ENCODE measurements around the gene KRTAP29-1.
"Not testable (repeated sequence)": the region's sequence is repeated elsewhere in the genome, so short reads cannot be mapped to it uniquely, and the experiment has no call there.

Gene KRTAP29-1

DNA sequence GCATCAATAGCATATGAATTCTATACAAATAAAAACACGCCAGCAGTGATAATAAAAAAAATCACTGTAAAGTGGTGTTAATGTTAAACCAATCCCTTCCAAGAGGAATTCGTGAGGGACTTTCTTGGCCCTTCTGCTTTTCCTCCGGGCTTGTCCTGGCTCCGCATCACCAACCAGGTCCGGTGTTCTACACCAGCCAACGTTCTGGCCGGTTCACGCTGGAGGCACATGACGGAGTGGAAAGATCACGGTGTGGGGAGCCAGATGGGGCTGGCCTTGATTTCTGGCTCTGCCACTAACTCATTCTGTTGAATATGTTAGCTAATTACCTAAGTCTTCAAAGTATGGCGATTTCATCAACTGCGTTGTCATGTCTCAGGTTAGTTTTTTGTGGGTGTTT is 1.4 kb upstream of the KRTAP29-1 start:
- DNase-seq (ENCODE audit: extremely low spot score, insufficient read length, low read depth) (no peak), FAIRE-seq (no peak)

DNA sequence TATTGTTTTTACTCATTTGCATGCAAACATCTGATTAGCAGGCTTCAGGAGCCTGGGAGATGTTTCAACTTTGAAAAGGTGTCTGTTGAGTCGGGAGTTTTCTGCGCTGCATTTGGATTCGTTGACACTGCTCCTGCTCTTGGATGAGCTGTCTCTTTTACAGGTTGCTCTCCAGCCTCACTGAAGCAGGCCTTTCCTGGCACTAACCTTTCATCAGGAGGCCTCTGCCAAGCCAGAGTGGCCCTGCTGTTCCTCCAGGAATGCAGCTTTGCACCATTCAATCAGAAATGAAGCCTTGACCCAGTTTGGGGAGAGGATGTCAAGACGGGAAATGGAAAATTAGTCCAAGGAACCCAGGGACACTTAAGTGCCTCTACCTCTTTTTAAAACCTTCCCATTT is 330 bp upstream of the KRTAP29-1 start:
- FAIRE-seq: no peak
- DNase-seq (ENCODE audit: extremely low spot score, insufficient read length, low read depth): no peak

DNA sequence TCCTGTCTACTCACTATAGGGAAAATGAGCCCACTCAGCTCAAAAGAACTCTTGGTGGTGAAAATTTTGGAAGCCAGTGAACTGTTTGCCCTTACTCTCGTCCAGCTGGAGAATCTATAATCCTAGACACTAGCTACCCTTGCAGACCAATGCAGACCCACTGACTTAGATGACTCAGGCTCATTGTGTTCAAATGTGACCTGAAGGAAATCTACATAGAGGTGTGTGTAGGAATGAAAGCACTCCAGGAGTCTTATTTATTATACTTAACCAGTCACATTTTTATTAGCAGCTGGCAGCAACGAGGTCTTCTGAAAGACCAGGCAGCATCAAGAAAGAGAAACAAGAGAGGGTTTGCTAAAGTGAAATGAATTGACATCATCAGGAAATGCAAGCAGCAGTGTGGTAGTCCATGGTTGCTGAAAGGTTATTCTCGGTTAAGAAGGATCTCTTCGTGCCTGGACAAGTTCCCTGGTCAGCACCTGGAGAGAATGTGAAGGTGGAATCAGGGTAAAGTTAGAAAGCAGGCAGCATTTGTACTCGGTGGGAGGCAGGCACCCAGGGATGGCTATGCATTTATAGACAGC is 1.4 kb downstream of the KRTAP29-1 start:
- FAIRE-seq (no peak), DNase-seq (ENCODE audit: extremely low spot score, insufficient read length, low read depth) (no peak)

DNA sequence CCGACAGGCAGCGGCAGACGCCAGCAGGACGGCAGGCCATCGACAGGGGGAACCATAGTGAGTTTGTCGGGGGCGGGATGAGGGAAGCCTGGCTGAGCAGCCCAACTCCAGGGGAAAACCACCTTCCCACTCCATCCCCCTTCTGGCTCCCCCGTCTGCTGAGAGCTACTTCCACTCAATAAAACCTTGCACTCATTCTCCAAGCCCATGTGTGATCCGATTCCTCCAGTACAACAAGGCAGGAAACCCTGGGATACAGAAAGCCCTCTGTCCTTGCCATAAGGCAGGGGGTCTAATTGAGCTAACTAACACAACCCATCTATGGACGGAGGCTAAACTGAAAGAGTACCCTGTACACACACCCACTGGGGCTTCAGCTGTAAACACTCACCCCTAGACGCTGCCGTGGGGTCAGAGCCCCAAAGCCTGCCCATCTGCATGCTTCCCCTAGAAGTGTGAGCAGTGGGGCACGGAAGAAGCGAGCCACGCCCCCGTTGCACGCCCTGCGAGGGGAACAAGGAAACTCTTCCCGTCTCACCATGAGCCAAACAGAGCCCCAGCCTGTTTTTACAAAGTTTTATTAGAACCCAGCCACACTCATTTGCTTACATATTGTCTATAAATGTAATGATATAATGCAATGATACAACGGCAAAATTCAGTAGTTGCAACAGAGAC is 4.1 kb downstream of the KRTAP29-1 start:
- no peak for DNase-seq (ENCODE audit: extremely low spot score, insufficient read length, low read depth)
- FAIRE-seq: no peak

DNA sequence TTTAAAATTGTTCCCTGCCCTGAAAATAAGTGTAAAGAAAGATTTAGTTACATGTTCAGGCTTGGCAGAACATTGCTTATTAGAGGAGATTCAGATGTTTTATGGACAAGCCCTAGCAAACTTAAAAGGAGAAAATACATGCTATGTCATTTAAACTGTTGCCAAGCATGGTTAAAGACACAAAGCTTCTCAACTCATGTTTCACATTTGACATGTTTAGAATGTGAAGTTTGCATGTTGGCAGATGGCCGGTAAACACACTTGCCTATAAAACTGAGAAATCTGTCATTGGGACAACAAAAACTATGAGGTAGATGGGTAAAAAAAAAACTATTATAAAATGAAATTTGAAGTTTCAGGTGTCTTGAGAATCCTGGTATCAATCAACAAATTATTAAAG is 5.8 kb downstream of the KRTAP29-1 start:
- FAIRE-seq (no peak), DNase-seq (ENCODE audit: extremely low spot score, insufficient read length, low read depth) (no peak)

DNA sequence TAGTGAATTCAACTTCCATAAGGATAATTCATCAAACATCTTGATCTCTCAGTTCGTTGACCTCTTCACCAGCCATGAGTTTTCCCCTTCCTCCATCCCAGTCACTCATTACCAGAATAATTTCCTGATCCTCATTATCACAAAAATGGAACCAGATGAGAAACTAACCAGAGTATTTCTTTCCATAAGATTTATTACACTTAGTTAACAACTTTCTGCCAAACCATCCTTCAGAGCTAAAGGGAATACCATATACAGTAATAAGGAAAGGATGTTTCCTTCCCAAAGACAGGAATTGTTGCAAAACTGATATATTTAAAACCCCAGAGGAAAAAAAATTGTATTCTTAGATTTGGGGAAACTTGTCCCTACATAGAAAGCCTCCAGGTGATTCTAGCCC is 8.6 kb downstream of the KRTAP29-1 start:
- DNase-seq (ENCODE audit: extremely low spot score, insufficient read length, low read depth) (no peak), FAIRE-seq (no peak)

DNA sequence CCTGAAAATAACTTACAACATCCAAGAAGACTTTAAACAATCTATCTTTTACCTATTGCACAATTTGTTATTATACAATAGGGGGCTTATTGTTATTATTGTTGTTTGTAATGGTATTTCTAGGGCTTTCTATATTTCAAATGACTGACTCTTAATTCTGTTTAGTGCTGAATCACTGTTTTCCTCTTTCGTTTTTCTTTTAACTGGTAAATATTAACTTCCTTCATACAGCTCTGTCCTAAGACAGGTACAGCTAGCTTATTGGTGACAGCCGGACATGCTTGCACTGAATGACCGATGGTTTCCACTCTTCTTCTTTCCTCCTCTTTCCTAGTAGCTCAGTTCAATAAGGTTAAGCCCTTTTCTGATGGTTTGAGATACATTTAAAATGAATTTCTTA is 15.6 kb downstream of the KRTAP29-1 start:
- no peak for DNase-seq (ENCODE audit: extremely low spot score, insufficient read length, low read depth)
- FAIRE-seq: no peak

DNA sequence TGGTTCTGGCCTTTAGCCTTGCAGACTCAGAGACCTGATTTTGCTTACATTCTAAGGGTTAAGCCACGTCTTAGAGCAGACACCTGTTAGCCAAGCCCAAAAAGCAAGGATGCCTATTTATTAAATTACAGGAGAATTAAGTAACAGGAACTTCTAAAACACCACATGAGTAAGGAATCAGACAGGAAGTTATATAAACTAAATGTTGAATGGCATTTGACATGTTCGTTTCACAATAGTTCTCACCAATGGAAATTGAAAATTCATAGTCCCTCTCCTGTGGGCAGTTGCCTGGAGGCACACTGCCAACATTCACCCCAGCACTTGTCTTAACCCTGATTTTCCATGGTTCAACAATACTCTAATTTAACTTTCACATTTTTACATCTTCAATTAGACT is 18.1 kb downstream of the KRTAP29-1 start:
- DNase-seq (ENCODE audit: extremely low spot score, insufficient read length, low read depth) (no peak), FAIRE-seq (no peak)

DNA sequence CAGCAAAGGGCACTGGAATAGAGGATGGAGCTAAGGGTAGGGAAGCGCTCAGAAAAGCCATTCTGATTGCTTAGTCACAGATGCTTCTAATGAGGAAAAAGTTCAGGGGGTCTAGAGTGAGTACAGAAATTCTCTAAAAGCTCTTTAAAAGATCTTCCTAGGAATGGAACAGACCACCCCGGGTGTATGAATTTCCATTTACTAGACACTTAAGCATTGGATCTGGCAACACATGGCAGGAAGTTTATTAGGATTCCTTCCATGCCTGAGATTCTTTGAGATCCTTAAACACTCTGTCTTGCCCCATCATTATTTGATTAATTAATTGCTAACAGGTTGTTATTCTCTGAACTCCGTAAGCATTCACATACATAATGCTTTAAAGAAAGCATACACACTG is 18.6 kb downstream of the KRTAP29-1 start:
- DNase-seq (ENCODE audit: extremely low spot score, insufficient read length, low read depth) (no peak), FAIRE-seq (no peak)

DNA sequence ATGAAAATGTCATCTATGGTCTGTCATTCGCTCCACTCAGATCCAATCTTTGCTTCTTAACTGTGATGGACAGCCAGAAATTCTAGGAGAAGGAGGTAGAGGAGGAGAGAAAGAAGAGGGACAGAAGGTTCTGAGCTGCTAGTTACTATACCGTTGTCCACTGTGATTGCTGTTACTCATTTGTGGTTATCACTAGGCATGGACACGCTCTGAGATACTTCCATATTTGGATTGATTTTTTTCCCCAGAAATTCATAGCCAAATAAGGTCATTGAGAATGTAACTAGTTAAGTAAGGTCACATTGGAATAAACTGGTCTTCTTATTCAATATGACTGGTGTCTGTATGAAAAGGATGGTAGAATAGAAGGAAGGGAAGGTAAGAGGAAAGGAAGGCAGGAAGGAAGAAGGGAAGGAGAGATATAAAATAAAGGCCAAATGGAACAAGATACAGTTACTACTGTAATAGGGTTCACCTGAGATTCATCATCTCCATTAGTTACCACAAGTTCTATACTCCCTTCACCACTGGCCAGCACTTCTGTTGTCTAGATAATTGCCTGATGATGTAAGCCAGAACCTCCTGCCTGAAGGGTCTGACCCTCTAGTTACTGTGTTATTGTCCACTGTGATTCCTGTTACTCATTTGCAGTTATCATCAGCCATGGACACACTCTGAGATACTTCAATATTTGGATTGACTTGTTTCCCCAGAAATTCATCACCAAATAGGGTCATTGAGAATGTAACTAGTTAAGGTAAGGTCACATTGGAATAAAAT is 24.3 kb downstream of the KRTAP29-1 start:
- DNase-seq (ENCODE audit: extremely low spot score, insufficient read length, low read depth) (no peak), FAIRE-seq (no peak)

DNA sequence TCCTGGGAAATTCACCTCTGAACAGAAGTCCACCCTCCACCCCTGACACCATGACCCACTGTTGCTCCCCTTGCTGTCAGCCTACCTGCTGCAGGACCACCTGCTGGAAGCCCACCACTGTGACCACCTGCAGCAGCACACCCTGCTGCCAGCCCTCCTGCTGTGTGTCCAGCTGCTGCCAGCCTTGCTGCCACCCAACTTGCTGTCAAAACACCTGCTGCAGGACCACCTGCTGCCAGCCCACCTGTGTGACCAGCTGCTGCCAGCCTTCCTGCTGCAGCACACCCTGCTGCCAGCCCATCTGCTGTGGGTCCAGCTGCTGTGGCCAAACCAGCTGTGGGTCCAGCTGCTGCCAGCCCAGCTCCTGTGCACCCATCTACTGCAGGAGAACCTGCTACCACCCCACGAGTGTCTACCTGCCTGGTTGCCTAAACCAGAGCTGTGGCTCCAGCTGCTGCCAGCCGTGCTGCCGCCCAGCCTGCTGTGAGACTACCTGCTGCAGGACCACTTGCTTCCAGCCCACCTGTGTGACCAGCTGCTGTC is 26.9 kb downstream of the KRTAP29-1 start, which contains the start of gene KRTAP9-7:
KRTAP9-7 (plus strand) TSS at position 51 of the 543 bp plus-strand sequence; CDS start at position 51, 0 bp downstream.
- FAIRE-seq; DNase-seq (ENCODE audit: extremely low spot score, insufficient read length, low read depth): not testable (repeated sequence)

DNA sequence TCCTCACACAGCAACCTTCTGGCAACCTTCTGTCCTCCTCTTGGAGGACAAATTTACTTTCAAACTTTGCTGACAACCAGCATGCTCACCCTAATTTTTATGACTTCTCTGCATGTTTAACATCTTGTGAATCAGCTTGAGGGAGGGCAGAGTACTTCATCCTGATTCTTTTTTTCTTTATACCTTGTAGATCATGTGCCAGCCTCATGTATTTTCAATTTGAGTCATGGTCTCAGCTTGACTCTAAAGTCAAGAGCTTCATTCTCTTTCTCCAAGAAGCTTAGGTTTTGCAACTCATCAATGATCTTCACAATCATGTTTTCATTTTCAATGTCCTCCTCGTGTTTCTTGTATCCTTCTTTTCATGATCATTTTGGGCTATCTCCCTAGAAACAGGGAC is 30.8 kb downstream of the KRTAP29-1 start:
- no peak for FAIRE-seq
- no peak for DNase-seq (ENCODE audit: extremely low spot score, insufficient read length, low read depth)

DNA sequence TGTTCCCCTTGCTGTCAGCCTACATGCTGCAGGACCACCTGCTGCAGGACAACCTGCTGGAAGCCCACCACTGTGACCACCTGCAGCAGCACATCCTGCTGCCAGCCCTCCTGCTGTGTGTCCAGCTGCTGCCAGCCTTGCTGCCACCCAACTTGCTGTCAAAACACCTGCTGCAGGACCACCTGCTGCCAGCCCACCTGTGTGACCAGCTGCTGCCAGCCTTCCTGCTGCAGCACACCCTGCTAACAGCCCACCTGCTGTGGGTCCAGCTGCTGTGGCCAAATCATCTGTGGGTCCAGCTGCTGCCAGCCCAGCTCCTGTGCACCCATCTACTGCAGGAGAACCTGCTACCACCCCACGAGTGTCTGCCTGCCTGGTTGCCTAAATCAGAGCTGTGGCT is 31.3 kb downstream of the KRTAP29-1 start:
- DNase-seq (ENCODE audit: extremely low spot score, insufficient read length, low read depth); FAIRE-seq: not testable (repeated sequence)

DNA sequence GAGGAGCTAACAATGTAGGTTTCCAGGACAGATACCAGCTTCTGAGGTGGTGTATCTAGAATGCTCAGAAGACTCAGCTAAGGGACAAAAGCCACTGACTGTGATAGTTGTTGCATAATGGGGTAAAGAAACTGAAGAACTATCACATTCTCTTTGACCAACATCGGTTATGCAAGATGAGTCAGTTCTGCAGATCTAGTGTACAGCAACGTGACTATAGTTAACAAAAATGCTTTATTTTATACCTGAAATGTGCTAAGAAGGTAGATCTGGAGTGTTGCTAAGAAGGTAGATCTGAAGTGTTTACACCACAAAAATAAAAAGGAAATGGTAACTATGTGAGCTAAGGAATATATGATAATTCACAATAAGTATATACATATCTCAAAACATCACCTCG is 34.9 kb downstream of the KRTAP29-1 start:
- no peak for DNase-seq (ENCODE audit: extremely low spot score, insufficient read length, low read depth)
- no peak for FAIRE-seq

DNA sequence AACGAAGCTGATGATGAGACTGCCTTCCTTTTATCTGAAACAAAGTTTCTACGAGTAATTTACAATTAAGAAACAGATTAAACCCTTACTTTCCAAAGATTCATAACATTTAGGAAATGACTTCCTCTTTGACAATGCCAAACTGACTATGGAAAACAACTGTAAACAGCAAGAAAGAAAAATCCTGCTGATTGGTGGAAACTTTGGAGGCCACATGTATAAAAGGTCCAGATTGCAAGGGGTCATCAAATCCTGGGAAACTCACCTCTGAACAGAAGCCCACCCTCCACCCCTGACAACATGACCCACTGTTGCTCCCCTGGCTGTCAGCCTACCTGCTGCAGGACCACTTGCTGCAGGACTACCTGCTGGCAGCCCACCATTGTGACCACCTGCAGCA is 37.6 kb downstream of the KRTAP29-1 start, which contains the start of gene KRTAP9-6:
KRTAP9-6 (plus strand) TSS at position 301 of the 400 bp plus-strand sequence; CDS start at position 301, 0 bp downstream.
- no peak for FAIRE-seq
- no peak for DNase-seq (ENCODE audit: extremely low spot score, insufficient read length, low read depth)

DNA sequence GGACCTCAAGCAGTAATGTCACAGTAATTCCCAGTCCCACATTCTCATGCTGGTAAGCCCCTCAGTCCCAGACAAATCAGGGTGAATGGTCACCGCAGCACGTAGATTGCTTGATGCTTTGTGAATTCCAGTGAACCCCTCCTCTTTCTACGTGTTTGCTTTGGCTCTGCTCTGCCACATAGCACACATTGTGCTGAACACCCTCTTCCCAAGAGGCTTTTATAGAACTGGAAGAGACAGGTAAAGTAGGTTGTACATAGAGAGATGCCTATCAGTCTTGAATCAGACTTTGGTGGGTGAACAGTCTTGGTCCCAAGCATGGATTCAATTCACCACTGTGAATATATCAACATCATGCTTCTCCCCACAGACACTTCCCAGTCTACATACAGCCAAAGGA is 38.1 kb downstream of the KRTAP29-1 start:
- no peak for DNase-seq (ENCODE audit: extremely low spot score, insufficient read length, low read depth)
- no peak for FAIRE-seq

DNA sequence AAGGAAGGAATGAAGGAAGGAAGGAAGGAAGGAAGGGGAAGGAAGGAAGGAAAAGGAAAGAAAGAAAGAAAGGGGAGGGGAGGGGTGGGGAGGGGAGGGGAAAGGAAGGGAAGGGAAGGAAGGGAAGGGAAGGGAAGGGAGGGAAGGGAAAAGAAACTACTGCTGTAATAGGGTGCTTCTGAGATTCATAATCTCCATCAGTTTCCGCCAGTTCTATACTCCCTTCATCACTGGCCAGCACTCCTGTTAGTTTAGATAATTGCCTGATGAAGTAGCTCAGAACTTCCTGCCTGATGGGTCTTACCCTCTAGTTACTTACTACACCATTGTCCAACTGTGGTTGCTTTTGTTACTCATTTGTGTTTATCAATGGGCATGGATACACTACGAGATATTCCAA is 39.4 kb downstream of the KRTAP29-1 start:
- no peak for FAIRE-seq

DNA sequence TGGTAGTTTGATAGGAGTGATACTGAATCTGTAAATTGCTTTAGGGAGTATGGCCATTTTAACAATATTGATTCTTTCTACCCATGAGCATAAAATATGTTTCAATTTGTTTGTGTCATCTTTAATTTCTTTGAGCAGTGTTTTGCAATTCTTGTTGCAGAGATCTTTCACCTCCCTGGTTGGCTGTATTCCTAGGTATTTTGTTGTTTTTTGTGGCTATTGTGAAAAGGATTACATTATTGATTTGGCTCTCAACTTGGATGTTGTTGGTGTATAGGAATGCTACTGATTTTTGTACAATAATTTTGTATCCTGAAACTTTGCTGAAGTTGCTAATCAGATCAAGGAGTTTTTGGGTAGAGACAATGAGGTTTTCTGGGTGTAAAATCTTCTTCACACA is 44.2 kb downstream of the KRTAP29-1 start:
- DNase-seq (ENCODE audit: extremely low spot score, insufficient read length, low read depth) (no peak), FAIRE-seq (no peak)

More for the DNA sequence above, 39.4 kb downstream of the KRTAP29-1 start:
- no peak for DNase-seq (ENCODE audit: extremely low spot score, insufficient read length, low read depth)

DNA sequence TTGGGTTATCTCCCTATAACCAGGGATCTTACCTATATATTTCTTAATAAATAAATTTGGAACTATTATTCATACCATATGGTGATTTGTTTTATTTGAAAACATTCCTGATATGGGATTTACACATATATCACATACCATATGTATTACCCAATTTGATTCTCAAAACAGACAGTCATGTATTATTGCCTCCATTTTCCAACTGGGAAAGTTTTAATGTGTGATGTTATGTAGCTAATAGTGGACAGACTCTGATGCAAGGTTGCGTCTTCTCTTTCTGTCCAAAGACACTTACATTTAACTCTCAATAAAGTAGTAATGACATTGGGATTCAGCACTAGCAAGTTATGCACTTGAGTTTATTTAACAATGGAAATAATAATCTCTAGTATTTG is 46.4 kb downstream of the KRTAP29-1 start:
- no peak for FAIRE-seq

DNA sequence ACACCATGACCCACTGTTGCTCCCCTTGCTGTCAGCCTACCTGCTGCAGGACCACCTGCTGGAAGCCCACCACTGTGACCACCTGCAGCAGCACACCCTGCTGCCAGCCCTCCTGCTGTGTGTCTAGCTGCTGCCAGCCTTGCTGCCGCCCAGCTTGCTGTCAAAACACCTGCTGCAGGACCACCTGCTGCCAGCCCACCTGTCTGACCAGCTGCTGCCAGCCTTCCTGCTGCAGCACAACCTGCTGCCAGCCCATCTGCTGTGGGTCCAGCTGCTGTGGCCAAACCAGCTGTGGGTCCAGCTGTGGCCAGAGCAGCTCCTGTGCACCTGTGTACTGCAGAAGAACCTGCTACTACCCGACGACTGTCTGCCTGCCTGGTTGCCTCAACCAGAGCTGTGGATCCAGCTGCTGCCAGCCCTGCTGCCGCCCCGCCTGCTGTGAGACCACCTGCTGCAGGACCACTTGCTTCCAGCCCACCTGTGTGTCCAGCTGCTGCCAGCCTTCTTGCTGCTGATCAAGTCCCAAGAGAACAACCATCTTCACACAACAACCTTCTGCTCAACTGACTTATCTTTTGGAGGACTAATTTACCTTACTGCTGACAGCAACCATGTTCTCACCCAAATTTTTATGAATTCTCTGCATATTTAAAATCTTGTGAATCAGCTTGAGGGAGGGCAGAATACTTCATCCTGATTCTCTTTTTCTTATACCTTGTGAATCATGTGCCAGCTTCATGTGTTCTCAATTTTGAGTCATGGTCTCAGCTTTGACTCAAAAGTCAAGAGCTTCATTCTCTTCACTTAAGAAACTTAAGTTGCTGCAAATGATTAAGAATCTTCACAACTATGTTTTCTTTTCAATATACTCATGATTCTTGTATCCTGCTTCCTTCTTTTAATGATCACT is 47.0 kb downstream of the KRTAP29-1 start, which contains the start of gene KRTAP9-9:
KRTAP9-9 (plus strand) TSS at position 4 of the 910 bp plus-strand sequence.
- FAIRE-seq; DNase-seq (ENCODE audit: extremely low spot score, insufficient read length, low read depth): not testable (repeated sequence)

More for the DNA sequence above, 46.4 kb downstream of the KRTAP29-1 start:
- DNase-seq (ENCODE audit: extremely low spot score, insufficient read length, low read depth): no peak

Measured in GM18507 (cell line).